ENCODE results near the gene SLC4A3. TPM values are rescaled to one million over a fixed set of nuclear protein-coding genes. Genes with fewer than 3 reads are reported as not detected.

SLC4A3 gene
- total and polyA plus RNA-seq, 5 donors: 288 to 445 (median 344) TPM

GRCh38 chr2:219612577-219613286, 14.7 kb upstream of the SLC4A3 start:
- DNase-seq (peak in 1 of 3 donors; percentile 39), ATAC-seq (no peak)
- intact Hi-C loops (cut with DNase I): no loop called here
- 86% methylated on average over 15 of the region's 15 CpGs for WGBS
- H3K4me3 ChIP-seq (ENCODE audit: low read length): no peak overlapping the region
- H3K4me1 ChIP-seq (ENCODE audit: control insufficient read depth, insufficient read depth, low read length): peaks cover 7% of the 10 kb centered on the region
- no peaks in the 10 kb centered on the region for H3K27me3 ChIP-seq (ENCODE audit: control insufficient read depth, insufficient read depth)
- H3K27ac ChIP-seq (ENCODE audit: low read length): no peak overlapping the region
- H3K9me3 ChIP-seq (ENCODE audit: control insufficient read depth, low read length): no peaks in the 10 kb centered on the region

- no peak for ATAC-seq
- no peaks in the 10 kb centered on the region for H3K9me3 ChIP-seq (ENCODE audit: control insufficient read depth, low read length)
- H3K27me3 ChIP-seq (ENCODE audit: control insufficient read depth, insufficient read depth): no peaks in the 10 kb centered on the region
- no peak for DNase-seq
- intact Hi-C loops (cut with DNase I): no loop called here
- peaks cover 7% of the 10 kb centered on the region for H3K4me1 ChIP-seq (ENCODE audit: control insufficient read depth, insufficient read depth, low read length)
- WGBS: 93% methylated on average over 11 of the region's 11 CpGs
- no peak overlapping the region for H3K27ac ChIP-seq (ENCODE audit: low read length)
- no peak overlapping the region for H3K4me3 ChIP-seq (ENCODE audit: low read length)
Observed at GRCh38 chr2:219613461-219614070, 13.9 kb upstream of the SLC4A3 start.

GRCh38 chr2:219614076-219614860, 13.2 kb upstream of the SLC4A3 start:
- intact Hi-C loops (cut with DNase I): no loop called here
- H3K4me1 ChIP-seq (ENCODE audit: control insufficient read depth, insufficient read depth, low read length): peaks cover 5% of the 10 kb centered on the region
- H3K27ac ChIP-seq (ENCODE audit: low read length): no peak overlapping the region
- ATAC-seq (no peak), DNase-seq (no peak)
- no peaks in the 10 kb centered on the region for H3K9me3 ChIP-seq (ENCODE audit: control insufficient read depth, low read length)
- no peak overlapping the region for H3K4me3 ChIP-seq (ENCODE audit: low read length)
- 91% methylated on average over 11 of the region's 11 CpGs for WGBS
- no peaks in the 10 kb centered on the region for H3K27me3 ChIP-seq (ENCODE audit: control insufficient read depth, insufficient read depth)

- DNase-seq (peak in 1 of 3 donors; percentile 47), ATAC-seq (no peak)
- Histone ChIP-seq H3K4me1 (ENCODE audit: control insufficient read depth, insufficient read depth, low read length) (peaks cover 5% of the 10 kb centered on the region), H3K27ac (ENCODE audit: low read length) (no peak overlapping the region), H3K27me3 (ENCODE audit: control insufficient read depth, insufficient read depth) (no peaks in the 10 kb centered on the region), H3K9me3 (ENCODE audit: control insufficient read depth, low read length) (no peaks in the 10 kb centered on the region), H3K4me3 (ENCODE audit: low read length) (no peak overlapping the region)
- WGBS: 93% methylated on average over 11 of the region's 11 CpGs
- intact Hi-C loops (cut with DNase I): no loop called here
Observed at GRCh38 chr2:219615036-219615435, 12.4 kb upstream of the SLC4A3 start.

GRCh38 chr2:219615894-219616293, 11.5 kb upstream of the SLC4A3 start:
- DNase-seq (peak in 2 of 3 donors; percentile 46 to 56), ATAC-seq (peak; percentile 5 to 16)

GRCh38 chr2:219616550-219616949, 10.9 kb upstream of the SLC4A3 start:
- Histone ChIP-seq H3K4me3 (ENCODE audit: low read length) (no peak overlapping the region), H3K27me3 (ENCODE audit: control insufficient read depth, insufficient read depth) (no peaks in the 10 kb centered on the region), H3K27ac (ENCODE audit: low read length) (peak overlapping the region; percentile 31), H3K9me3 (ENCODE audit: control insufficient read depth, low read length) (no peaks in the 10 kb centered on the region), H3K4me1 (ENCODE audit: control insufficient read depth, insufficient read depth, low read length) (peaks cover 5% of the 10 kb centered on the region)
- 59% methylated on average over 4 of the region's 4 CpGs for WGBS
- intact Hi-C loops (cut with DNase I): no loop called here
- DNase-seq (peak in 2 of 3 donors; percentile 63 to 72), ATAC-seq (peak; percentile 42 to 49)

More at GRCh38 chr2:219615894-219616293, 11.5 kb upstream of the SLC4A3 start:
- intact Hi-C loops (cut with DNase I): no loop called here
- Histone ChIP-seq H3K9me3 (ENCODE audit: control insufficient read depth, low read length) (no peaks in the 10 kb centered on the region), H3K4me3 (ENCODE audit: low read length) (no peak overlapping the region), H3K27me3 (ENCODE audit: control insufficient read depth, insufficient read depth) (no peaks in the 10 kb centered on the region), H3K4me1 (ENCODE audit: control insufficient read depth, insufficient read depth, low read length) (peaks cover 5% of the 10 kb centered on the region), H3K27ac (ENCODE audit: low read length) (no peak overlapping the region)
- WGBS: 72% methylated on average over 12 of the region's 12 CpGs

- Histone ChIP-seq H3K9me3 (ENCODE audit: control insufficient read depth, low read length) (no peaks in the 10 kb centered on the region), H3K27ac (ENCODE audit: low read length) (peak overlapping the region; percentile 32), H3K4me1 (ENCODE audit: control insufficient read depth, insufficient read depth, low read length) (peaks cover 7% of the 10 kb centered on the region), H3K27me3 (ENCODE audit: control insufficient read depth, insufficient read depth) (no peaks in the 10 kb centered on the region), H3K4me3 (ENCODE audit: low read length) (no peak overlapping the region)
- intact Hi-C loops (cut with DNase I): no loop called here
- ATAC-seq (no peak), DNase-seq (peak in 1 of 3 donors; percentile 36)
- WGBS: 85% methylated on average over 3 of the region's 3 CpGs
Observed at GRCh38 chr2:219618733-219619122, 8.7 kb upstream of the SLC4A3 start.

- DNase-seq (peak in 1 of 3 donors; percentile 24), ATAC-seq (no peak)
- H3K9me3 ChIP-seq (ENCODE audit: control insufficient read depth, low read length): no peaks in the 10 kb centered on the region
- H3K4me1 ChIP-seq (ENCODE audit: control insufficient read depth, insufficient read depth, low read length): peaks cover 7% of the 10 kb centered on the region
- intact Hi-C loops (cut with DNase I): no loop called here
- H3K27me3 ChIP-seq (ENCODE audit: control insufficient read depth, insufficient read depth): no peaks in the 10 kb centered on the region
- 46% methylated on average over 4 of the region's 4 CpGs for WGBS
- no peak overlapping the region for H3K27ac ChIP-seq (ENCODE audit: low read length)
- H3K4me3 ChIP-seq (ENCODE audit: low read length): no peak overlapping the region
Observed at GRCh38 chr2:219619235-219619634, 8.2 kb upstream of the SLC4A3 start.

GRCh38 chr2:219620546-219620945, 6.9 kb upstream of the SLC4A3 start:
- WGBS: 80% methylated on average over 6 of the region's 6 CpGs
- H3K4me1 ChIP-seq (ENCODE audit: control insufficient read depth, insufficient read depth, low read length): peaks cover 7% of the 10 kb centered on the region

GRCh38 chr2:219621935-219622334, 5.5 kb upstream of the SLC4A3 start:
- Histone ChIP-seq H3K27ac (ENCODE audit: low read length) (peak overlapping the region; percentile 9), H3K4me1 (ENCODE audit: control insufficient read depth, insufficient read depth, low read length) (peaks cover 2% of the 10 kb centered on the region), H3K4me3 (ENCODE audit: low read length) (no peak overlapping the region), H3K27me3 (ENCODE audit: control insufficient read depth, insufficient read depth) (no peaks in the 10 kb centered on the region), H3K9me3 (ENCODE audit: control insufficient read depth, low read length) (no peaks in the 10 kb centered on the region)
- no peak for DNase-seq
- intact Hi-C loops (cut with DNase I): no loop called here
- 84% methylated on average over 4 of the region's 4 CpGs for WGBS
- ATAC-seq: no peak

More at GRCh38 chr2:219620546-219620945, 6.9 kb upstream of the SLC4A3 start:
- no peak for ATAC-seq
- Histone ChIP-seq H3K27me3 (ENCODE audit: control insufficient read depth, insufficient read depth) (no peaks in the 10 kb centered on the region), H3K27ac (ENCODE audit: low read length) (no peak overlapping the region), H3K9me3 (ENCODE audit: control insufficient read depth, low read length) (no peaks in the 10 kb centered on the region), H3K4me3 (ENCODE audit: low read length) (no peak overlapping the region)
- intact Hi-C loops (cut with DNase I): no loop called here
- no peak for DNase-seq

- peak overlapping the region; percentile 22 for H3K27ac ChIP-seq (ENCODE audit: low read length)
- intact Hi-C loops (cut with DNase I): no loop called here
- H3K9me3 ChIP-seq (ENCODE audit: control insufficient read depth, low read length): no peaks in the 10 kb centered on the region
- no peak for DNase-seq
- no peaks in the 10 kb centered on the region for H3K27me3 ChIP-seq (ENCODE audit: control insufficient read depth, insufficient read depth)
- WGBS: 97% methylated on average over 2 of the region's 2 CpGs
- peaks cover 2% of the 10 kb centered on the region for H3K4me1 ChIP-seq (ENCODE audit: control insufficient read depth, insufficient read depth, low read length)
- H3K4me3 ChIP-seq (ENCODE audit: low read length): no peak overlapping the region
- ATAC-seq: peak in 1 of 2 donors; percentile 22
Observed at GRCh38 chr2:219622472-219622871, 5.0 kb upstream of the SLC4A3 start.

All from right cardiac atrium (tissue), 5 donors.